Stimulated activated CD4-positive, alpha-beta T cell treated with anti-CD3 and anti-CD28 coated beads, Interleukin-2, amount 100 ng/mL, for 4 hours (primary cell): ENCODE data around the gene UCN.

Source experiments
- DNase-seq: peaks from one replicate; pipeline ENCODE4 v3.0.0-alpha.2; 2020; ENCODE audit warnings: low read depth

The UCN gene

GRCh38 chr2:27261241-27261925, 46.9 kb downstream of the UCN start:
- DNase-seq, result no peak

- DNase-seq, result no peak
Measured at GRCh38 chr2:27258051-27258450, 50.2 kb downstream of the UCN start.
